Panc1 (cell line): ENCODE measurements around the gene TERT. TPM values are rescaled to one million over a fixed set of nuclear protein-coding genes. Genes with fewer than 3 reads are reported as not detected.
"Not testable (repeated sequence)": the region's sequence is repeated elsewhere in the genome, so short reads cannot be mapped to it uniquely, and the experiment has no call there.

Experiments used
- ATAC-seq: fragments of 200-7000 bp; cut with Tn5 transposase; 2 replicates; pipeline ENCODE4 v1.9.1; 2020; ENCODE audit warnings: mild to moderate bottlenecking, moderate library complexity
- BruUV-seq: library from RNA; stranded (reverse); fragments of 400-500 nt; replicated peaks from 2 replicates; lab custom pipeline; 2021; lab: Mats Ljungman, UMichigan
- CTCF ChIA-PET: fragments of 300-600 bp; sonication (Branson Sonifier 250); formaldehyde crosslinking; loops from one replicate; lab custom pipeline; 2022; ENCODE audit warnings: antibody characterized with exemption; lab: Charles Lee
- POLR2A ChIA-PET: fragments of 300-600 bp; sonication (Branson Sonifier 250); formaldehyde crosslinking; loops from one replicate; lab custom pipeline; 2022; ENCODE audit warnings: antibody characterized with exemption; lab: Charles Lee
- DNase-seq: peaks from one replicate; pipeline ENCODE4 v3.0.0-alpha.2; 2010; ENCODE audit warnings: low read depth, low spot score
- H3K27ac ChIP-seq: 2 replicates; pipeline ENCODE4 v1.5.1; 2011; ENCODE audit warnings: mild to moderate bottlenecking, low read length, inconsistent platforms
- H3K27me3 ChIP-seq: fragments of 200-500 bp; sonication (Bioruptor generic); 2 replicates; pipeline ENCODE4 v1.6.0; 2014; ENCODE audit warnings: low read length, inconsistent platforms; ENCODE audit not compliant: control insufficient read depth, insufficient read depth
- H3K36me3 ChIP-seq: fragments of 200-500 bp; sonication (Bioruptor generic); 2 replicates; pipeline ENCODE4 v1.5.1; 2014; ENCODE audit warnings: inconsistent platforms, mild to moderate bottlenecking, low read length, moderate library complexity; ENCODE audit not compliant: control insufficient read depth, insufficient read depth
- H3K4me1 ChIP-seq: 2 replicates; pipeline ENCODE4 v1.5.1; 2011; ENCODE audit warnings: inconsistent platforms, mild to moderate bottlenecking, low read length, moderate library complexity; ENCODE audit not compliant: control insufficient read depth, insufficient read depth
- H3K4me3 ChIP-seq, 2 experiments: 2 replicates each; pipeline ENCODE4 v1.5.1; 2011 to 2012; ENCODE audit warnings: low read depth in 2 of 2, low read length in 2 of 2, mild to moderate bottlenecking in 2 of 2, inconsistent platforms in 1 of 2, moderate library complexity in 1 of 2
- H3K9me3 ChIP-seq: fragments of 200-500 bp; sonication (Bioruptor generic); 2 replicates; pipeline ENCODE4 v1.5.1; 2014; ENCODE audit warnings: low read depth, mild to moderate bottlenecking, inconsistent platforms, low read length, moderate library complexity; ENCODE audit not compliant: control insufficient read depth, insufficient read depth
- POLR2AphosphoS5 ChIP-seq: IDR thresholded peaks from 2 replicates; pipeline ENCODE4 v1.6.1; 2012; ENCODE audit warnings: mild to moderate bottlenecking, low read depth, low read length, moderate library complexity
- SIN3A ChIP-seq: IDR thresholded peaks from 2 replicates; pipeline ENCODE4 v1.6.1; 2012; ENCODE audit warnings: low read depth, mild to moderate bottlenecking, low read length, moderate library complexity, borderline replicate concordance; ENCODE audit not compliant: insufficient read depth
- TCF7L2 ChIP-seq: IDR thresholded peaks from 2 replicates; pipeline ENCODE4 v1.6.1; 2011; ENCODE audit warnings: mild to moderate bottlenecking, low read depth, low read length, inconsistent platforms
- in situ Hi-C: cut with HindIII; loops from 2 replicates; pipeline ENCODE4 v1.10.0; 2016; ENCODE audit warnings: low sequenced_read_pairs, low pct_unique_long_range_greater_than_20kb
- intact Hi-C: fragments of 100-400 bp; cut with micrococcal nuclease; formaldehyde crosslinking; loops from one replicate; pipeline ENCODE4 v1.10.0; 2022; ENCODE audit not compliant: unreplicated experiment
- total RNA-seq: library from RNA; stranded (reverse); gene quantifications from one replicate; pipeline ENCODE4 v1.2.1, GENCODE V29; 2021; ENCODE audit not compliant: unreplicated experiment
- TF ChIP-seq, protein P1 (sequence below), 2 experiments: IDR thresholded peaks; 2 replicates each; pipeline ENCODE4 v1.6.1; 2011 to 2012; ENCODE audit warnings: low read depth in 2 of 2, control low read depth in 1 of 2, low read length in 1 of 2, mild to moderate bottlenecking in 1 of 2, moderate library complexity in 1 of 2; ENCODE audit not compliant: insufficient read depth in 1 of 2
- TF ChIP-seq, protein P2 (sequence below): fragments of 450-650 bp; IDR thresholded peaks from 2 replicates; pipeline ENCODE4 v1.5.1; 2017; ENCODE audit warnings: mild to moderate bottlenecking

The TERT gene
- total RNA-seq, 1 experiment from 2014 or later: 8.9 TPM

DNA sequence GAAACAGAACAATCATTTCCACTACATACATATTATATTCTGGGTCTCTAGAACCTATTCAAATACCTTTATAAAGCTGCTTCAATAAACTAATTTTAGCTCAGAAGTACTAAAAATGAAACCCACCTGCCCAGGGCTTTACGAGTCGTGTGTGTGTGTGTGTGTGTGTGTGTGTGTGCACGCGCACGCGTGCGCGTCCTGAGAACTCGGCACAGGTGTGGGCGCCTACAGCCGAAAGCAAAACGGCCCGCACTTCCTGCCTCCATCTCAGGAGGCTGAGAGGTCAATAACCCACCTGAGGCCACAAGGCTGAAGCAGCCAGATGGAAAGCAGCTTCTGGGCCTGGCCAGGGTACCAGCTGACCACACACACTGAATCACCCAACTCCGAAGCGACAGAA, 47.0 kb upstream of the TERT start:
- no TSS peak for BruUV-seq

DNA sequence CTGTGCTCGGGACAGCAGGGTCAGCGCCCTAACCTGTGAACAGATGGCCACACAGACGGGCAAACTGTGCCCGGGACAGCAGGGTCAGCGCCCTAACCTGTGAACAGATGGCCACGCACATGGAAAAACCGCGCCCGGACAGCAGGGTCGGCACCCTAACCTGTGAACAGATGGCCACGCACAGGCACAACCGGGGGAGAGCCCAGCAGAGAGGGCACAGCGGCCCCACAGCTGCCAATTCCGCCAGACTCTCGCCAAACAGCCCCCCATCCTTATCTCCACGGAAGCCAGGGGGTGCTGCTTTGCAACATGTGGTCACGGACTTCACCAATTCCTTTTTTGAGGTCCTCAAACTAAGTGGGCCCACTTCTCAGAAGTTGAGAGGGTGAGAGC, 44.9 kb upstream of the TERT start:
- POLR2A ChIA-PET, DNase-seq, intact Hi-C loops, H3K27ac ChIP-seq, H3K27me3 ChIP-seq, BruUV-seq, CTCF ChIA-PET, H3K4me3 ChIP-seq, in situ Hi-C loops, H3K9me3 ChIP-seq, ATAC-seq: not testable (repeated sequence)
- H3K4me1 ChIP-seq: peaks cover 11% of the 10 kb centered on the region
- peaks cover 27% of the 10 kb centered on the region for H3K36me3 ChIP-seq

More for the DNA sequence above, 47.0 kb upstream of the TERT start:
- Histone ChIP-seq H3K36me3 (peaks cover 27% of the 10 kb centered on the region), H3K9me3 (no peaks in the 10 kb centered on the region), H3K4me1 (peaks cover 16% of the 10 kb centered on the region), H3K27me3 (no peaks in the 10 kb centered on the region), H3K4me3 (no peak overlapping the region), H3K27ac (no peak overlapping the region)
- intact Hi-C loops (no loop called here), in situ Hi-C loops (no loop called here)
- ChIA-PET CTCF (no interaction called here), POLR2A (no interaction called here)
- ATAC-seq: no peak
- no peak for DNase-seq
- TF ChIP-seq, protein P1, sequence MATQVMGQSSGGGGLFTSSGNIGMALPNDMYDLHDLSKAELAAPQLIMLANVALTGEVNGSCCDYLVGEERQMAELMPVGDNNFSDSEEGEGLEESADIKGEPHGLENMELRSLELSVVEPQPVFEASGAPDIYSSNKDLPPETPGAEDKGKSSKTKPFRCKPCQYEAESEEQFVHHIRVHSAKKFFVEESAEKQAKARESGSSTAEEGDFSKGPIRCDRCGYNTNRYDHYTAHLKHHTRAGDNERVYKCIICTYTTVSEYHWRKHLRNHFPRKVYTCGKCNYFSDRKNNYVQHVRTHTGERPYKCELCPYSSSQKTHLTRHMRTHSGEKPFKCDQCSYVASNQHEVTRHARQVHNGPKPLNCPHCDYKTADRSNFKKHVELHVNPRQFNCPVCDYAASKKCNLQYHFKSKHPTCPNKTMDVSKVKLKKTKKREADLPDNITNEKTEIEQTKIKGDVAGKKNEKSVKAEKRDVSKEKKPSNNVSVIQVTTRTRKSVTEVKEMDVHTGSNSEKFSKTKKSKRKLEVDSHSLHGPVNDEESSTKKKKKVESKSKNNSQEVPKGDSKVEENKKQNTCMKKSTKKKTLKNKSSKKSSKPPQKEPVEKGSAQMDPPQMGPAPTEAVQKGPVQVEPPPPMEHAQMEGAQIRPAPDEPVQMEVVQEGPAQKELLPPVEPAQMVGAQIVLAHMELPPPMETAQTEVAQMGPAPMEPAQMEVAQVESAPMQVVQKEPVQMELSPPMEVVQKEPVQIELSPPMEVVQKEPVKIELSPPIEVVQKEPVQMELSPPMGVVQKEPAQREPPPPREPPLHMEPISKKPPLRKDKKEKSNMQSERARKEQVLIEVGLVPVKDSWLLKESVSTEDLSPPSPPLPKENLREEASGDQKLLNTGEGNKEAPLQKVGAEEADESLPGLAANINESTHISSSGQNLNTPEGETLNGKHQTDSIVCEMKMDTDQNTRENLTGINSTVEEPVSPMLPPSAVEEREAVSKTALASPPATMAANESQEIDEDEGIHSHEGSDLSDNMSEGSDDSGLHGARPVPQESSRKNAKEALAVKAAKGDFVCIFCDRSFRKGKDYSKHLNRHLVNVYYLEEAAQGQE (IDR thresholded peaks at IDR 0.05; ENCODE audit: insufficient read depth in 1 of 2, low read depth in 2 of 2, low read length in 1 of 2): no peak
- TF ChIP-seq SIN3A (no peak), TCF7L2 (no peak), POLR2AphosphoS5 (no peak)
- TF ChIP-seq, protein P2, sequence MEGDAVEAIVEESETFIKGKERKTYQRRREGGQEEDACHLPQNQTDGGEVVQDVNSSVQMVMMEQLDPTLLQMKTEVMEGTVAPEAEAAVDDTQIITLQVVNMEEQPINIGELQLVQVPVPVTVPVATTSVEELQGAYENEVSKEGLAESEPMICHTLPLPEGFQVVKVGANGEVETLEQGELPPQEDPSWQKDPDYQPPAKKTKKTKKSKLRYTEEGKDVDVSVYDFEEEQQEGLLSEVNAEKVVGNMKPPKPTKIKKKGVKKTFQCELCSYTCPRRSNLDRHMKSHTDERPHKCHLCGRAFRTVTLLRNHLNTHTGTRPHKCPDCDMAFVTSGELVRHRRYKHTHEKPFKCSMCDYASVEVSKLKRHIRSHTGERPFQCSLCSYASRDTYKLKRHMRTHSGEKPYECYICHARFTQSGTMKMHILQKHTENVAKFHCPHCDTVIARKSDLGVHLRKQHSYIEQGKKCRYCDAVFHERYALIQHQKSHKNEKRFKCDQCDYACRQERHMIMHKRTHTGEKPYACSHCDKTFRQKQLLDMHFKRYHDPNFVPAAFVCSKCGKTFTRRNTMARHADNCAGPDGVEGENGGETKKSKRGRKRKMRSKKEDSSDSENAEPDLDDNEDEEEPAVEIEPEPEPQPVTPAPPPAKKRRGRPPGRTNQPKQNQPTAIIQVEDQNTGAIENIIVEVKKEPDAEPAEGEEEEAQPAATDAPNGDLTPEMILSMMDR: no peak

DNA sequence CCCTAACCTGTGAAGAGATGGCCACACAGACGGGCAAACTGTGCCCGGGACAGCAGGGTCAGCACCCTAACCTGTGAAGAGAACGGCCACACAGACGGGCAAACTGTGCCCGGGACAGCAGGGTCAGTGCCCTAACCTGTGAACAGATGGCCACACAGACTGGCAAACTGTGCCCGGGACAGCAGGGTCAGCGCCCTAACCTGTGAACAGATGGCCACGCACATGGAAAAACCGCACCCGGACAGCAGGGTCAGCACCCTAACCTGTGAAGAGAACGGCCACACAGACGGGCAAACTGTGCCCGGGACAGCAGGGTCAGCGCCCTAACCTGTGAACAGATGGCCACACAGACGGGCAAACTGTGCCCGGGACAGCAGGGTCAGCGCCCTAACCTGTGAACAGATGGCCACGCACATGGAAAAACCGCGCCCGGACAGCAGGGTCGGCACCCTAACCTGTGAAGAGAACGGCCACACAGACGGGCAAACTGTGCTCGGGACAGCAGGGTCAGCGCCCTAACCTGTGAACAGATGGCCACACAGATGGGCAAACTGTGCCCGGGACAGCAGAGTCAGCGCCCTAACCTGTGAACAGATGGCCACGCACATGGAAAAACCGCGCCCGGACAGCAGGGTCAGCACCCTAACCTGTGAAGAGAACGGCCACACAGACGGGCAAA, 44.4 kb upstream of the TERT start:
- H3K4me1 ChIP-seq: peaks cover 11% of the 10 kb centered on the region
- H3K4me3 ChIP-seq, ATAC-seq, in situ Hi-C loops, DNase-seq, CTCF ChIA-PET, BruUV-seq, POLR2A ChIA-PET, H3K27ac ChIP-seq, intact Hi-C loops, H3K27me3 ChIP-seq, H3K9me3 ChIP-seq: not testable (repeated sequence)
- H3K36me3 ChIP-seq: peaks cover 27% of the 10 kb centered on the region
